HG03066 (cell line): ENCODE data around the gene TMEM139.
A peak's percentile ranks its signal among the peaks of the same experiment; 100 is the strongest.

ENCODE experiments used
- ATAC-seq: cut with Tn5 transposase; IDR thresholded peaks from one replicate; pipeline ENCODE4 v1.9.1; 2021; ENCODE audit warnings: low read depth; ENCODE audit not compliant: unreplicated experiment

TMEM139 gene

DNA sequence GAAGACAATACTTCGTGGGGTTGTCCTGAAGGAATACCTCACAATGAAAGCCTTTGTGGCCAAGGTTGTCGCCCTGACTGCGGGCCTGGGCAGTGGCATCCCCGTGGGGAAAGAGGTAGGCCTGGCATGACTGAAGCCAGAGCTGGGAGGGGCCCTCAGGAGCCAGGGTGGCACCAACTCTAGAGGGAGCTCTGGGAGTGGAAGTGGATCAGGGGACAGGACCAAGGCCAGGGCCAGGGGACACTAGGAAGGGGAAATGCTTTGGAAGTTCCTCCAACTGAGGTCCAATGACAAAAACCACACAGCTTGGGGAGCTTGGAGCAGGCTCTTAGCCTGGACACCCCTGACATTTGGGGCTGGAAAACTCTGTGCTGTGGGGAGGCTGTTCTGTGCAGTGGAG is 37.0 kb downstream of the TMEM139 start:
- ATAC-seq: no peak

- ATAC-seq: no peak
Measured at GRCh38 chr7:143322760-143323633, 38.2 kb downstream of the TMEM139 start.

DNA sequence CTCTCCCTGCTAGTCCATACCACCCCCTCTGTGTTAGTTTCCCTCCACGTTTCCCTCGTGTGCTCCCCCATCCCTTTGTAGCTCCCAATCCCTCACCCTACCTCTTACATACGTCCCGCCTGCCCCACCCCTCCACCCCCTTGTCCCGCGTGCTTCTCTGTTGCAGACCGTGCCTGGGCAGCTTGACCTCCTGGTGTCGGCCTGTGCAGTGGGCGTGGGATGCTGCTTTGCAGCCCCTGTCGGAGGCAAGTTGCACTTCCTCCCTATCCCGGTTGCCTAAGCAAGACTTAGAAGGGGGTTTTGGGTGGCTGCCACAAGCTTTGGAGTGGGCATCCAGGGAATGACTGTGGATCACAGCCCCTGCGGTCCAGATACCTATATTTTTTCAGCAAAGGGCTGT is 38.9 kb downstream of the TMEM139 start:
- ATAC-seq: no peak

GRCh38 chr7:143325240-143325639 is 40.5 kb downstream of the TMEM139 start:
- ATAC-seq: peak; percentile 46

DNA sequence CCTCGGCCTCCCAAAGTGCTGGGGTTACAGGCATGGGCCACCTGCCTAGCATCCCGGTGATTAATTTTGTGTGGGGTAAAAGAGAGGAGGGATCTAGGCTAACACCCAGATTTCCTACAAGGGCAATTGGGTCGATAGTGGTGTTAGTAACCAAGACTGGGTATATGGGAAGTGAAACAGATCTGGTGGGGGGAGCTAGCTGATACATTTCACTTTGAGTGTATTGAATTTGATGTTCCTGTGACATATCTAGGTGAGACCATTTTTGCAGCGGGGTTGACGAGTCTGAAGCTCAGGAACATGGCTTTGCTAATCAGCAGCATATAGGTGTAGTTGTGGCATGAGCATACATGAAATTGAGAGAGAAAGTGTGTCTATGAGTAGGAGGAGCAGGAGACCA is 43.1 kb downstream of the TMEM139 start:
- no peak for ATAC-seq

GRCh38 chr7:143329471-143330170 is 44.9 kb downstream of the TMEM139 start:
- ATAC-seq: no peak

GRCh38 chr7:143331179-143331801 is 46.5 kb downstream of the TMEM139 start:
- no peak for ATAC-seq

DNA sequence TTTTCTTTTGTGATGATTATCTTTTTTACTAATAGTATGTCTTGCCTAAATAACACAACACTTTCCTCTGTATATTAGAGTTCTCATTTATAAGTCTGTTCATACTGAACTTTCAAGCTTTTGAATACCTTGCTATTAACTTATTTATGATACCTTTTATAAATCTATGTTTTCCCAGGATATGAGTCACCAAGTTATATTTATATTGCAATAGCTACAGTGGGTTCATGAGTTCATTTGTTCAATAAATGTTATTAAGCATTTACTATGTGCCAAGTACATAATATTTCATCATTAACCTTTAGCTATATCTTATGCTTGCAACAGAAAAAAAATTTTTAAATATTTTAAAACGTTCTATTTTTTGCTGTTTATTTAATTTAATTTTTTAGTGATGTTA is 49.5 kb downstream of the TMEM139 start:
- no peak for ATAC-seq

GRCh38 chr7:143337216-143337615 is 52.5 kb downstream of the TMEM139 start:
- ATAC-seq: no peak
